T-helper 22 cell (primary cell): ENCODE results near the gene EYS.

ENCODE experiments used
- DNase-seq: peaks from one replicate; pipeline ENCODE4 v3.0.0-alpha.2; 2020; ENCODE audit warnings: low read depth

EYS gene

GRCh38 chr6:64955435-64955848 lies 751.6 kb downstream of the EYS start:
- DNase-seq = no peak

GRCh38 chr6:64949257-64949656 lies 757.8 kb downstream of the EYS start:
- DNase-seq = no peak

- no peak for DNase-seq
Measured at GRCh38 chr6:64948261-64948660, 758.8 kb downstream of the EYS start.

GRCh38 chr6:64945450-64945849 lies 761.6 kb downstream of the EYS start:
- no peak for DNase-seq

- DNase-seq = no peak
Measured at GRCh38 chr6:64932486-64932885, 774.5 kb downstream of the EYS start.

- DNase-seq = no peak
Measured at GRCh38 chr6:64930681-64931080, 776.3 kb downstream of the EYS start.

GRCh38 chr6:64926051-64926450 lies 781.0 kb downstream of the EYS start:
- DNase-seq = no peak

- no peak for DNase-seq
Measured at GRCh38 chr6:64920257-64920656, 786.8 kb downstream of the EYS start.

GRCh38 chr6:64914124-64914523 lies 792.9 kb downstream of the EYS start:
- no peak for DNase-seq

GRCh38 chr6:64912966-64913365 lies 794.1 kb downstream of the EYS start:
- DNase-seq = no peak

GRCh38 chr6:64908104-64908503 lies 798.9 kb downstream of the EYS start:
- DNase-seq = no peak

- DNase-seq = no peak
Measured at GRCh38 chr6:64904616-64905015, 802.4 kb downstream of the EYS start.

- DNase-seq = no peak
Measured at GRCh38 chr6:64902596-64902995, 804.4 kb downstream of the EYS start.

- DNase-seq = no peak
Measured at GRCh38 chr6:64896939-64897338, 810.1 kb downstream of the EYS start.

- no peak for DNase-seq
Measured at GRCh38 chr6:64895945-64896344, 811.1 kb downstream of the EYS start.

GRCh38 chr6:64890609-64891008 lies 816.4 kb downstream of the EYS start:
- DNase-seq = no peak

GRCh38 chr6:64889144-64889543 lies 817.9 kb downstream of the EYS start:
- DNase-seq = no peak

- DNase-seq = no peak
Measured at GRCh38 chr6:64874776-64875175, 832.2 kb downstream of the EYS start.

GRCh38 chr6:64872633-64873032 lies 834.4 kb downstream of the EYS start:
- no peak for DNase-seq

GRCh38 chr6:64861039-64861651 lies 845.9 kb downstream of the EYS start:
- DNase-seq = no peak

- no peak for DNase-seq
Measured at GRCh38 chr6:64860203-64860602, 846.8 kb downstream of the EYS start.

- no peak for DNase-seq
Measured at GRCh38 chr6:64850121-64850520, 856.9 kb downstream of the EYS start.

GRCh38 chr6:64848467-64848866 lies 858.6 kb downstream of the EYS start:
- no peak for DNase-seq

GRCh38 chr6:64847396-64847795 lies 859.6 kb downstream of the EYS start:
- DNase-seq = no peak

GRCh38 chr6:64838726-64839125 lies 868.3 kb downstream of the EYS start:
- DNase-seq = no peak
